Heart right ventricle (tissue), 16 donors: ENCODE results near the gene MBP. TPM values are rescaled to one million over a fixed set of nuclear protein-coding genes. Genes with fewer than 3 reads are reported as not detected.

Experiments used
- ATAC-seq, 8 donors: fragments of 200-7000 bp; cut with Tn5 transposase; one replicate each; pipeline ENCODE4 v1.9.1; 2020; ENCODE audit warnings: mild to moderate bottlenecking in 8 of 8, moderate library complexity in 8 of 8, moderate number of reproducible peaks in 1 of 8
- DNase-seq, 2 donors: peaks; one replicate each; pipeline ENCODE4 v3.0.0-alpha.2; 2020
- H3K27ac ChIP-seq, 10 donors: fragments of 200-600 bp; sonication (generic) in 2 of 10; one replicate each; pipeline versions ENCODE4 v1.5.0 to v1.8.0; 2020 to 2022; ENCODE audit warnings: mild to moderate bottlenecking in 3 of 10
- H3K27me3 ChIP-seq, 7 donors: fragments of 200-600 bp; one replicate each; pipeline ENCODE4 v1.8.0; 2021 to 2022; ENCODE audit warnings: mild to moderate bottlenecking in 2 of 7
- H3K36me3 ChIP-seq, 9 donors: fragments of 200-600 bp; sonication (generic) in 1 of 9; one replicate each; pipeline versions ENCODE4 v1.5.0 to v1.8.0; 2020 to 2022; ENCODE audit warnings: mild to moderate bottlenecking in 2 of 9
- H3K4me1 ChIP-seq, 9 donors: fragments of 200-600 bp; sonication (generic) in 1 of 9; one replicate each; pipeline versions ENCODE4 v1.5.0 to v1.8.0; 2020 to 2022; ENCODE audit warnings: mild to moderate bottlenecking in 4 of 9
- H3K4me3 ChIP-seq, 10 donors: fragments of 200-600 bp; sonication (generic) in 2 of 10; one replicate each; pipeline versions ENCODE4 v1.5.0 to v1.8.0; 2020 to 2022; ENCODE audit warnings: mild to moderate bottlenecking in 7 of 10, moderate library complexity in 2 of 10
- H3K9me3 ChIP-seq, 11 donors: fragments of 200-600 bp in 10 of 11; sonication (generic) in 2 of 11; one replicate each; pipeline versions ENCODE4 v1.5.0 to v1.8.0; 2013 to 2022; ENCODE audit warnings: mild to moderate bottlenecking in 2 of 11, control low read depth in 1 of 11, moderate library complexity in 1 of 11
- CTCF ChIP-seq, 9 donors: fragments of 200-600 bp; sonication (generic) in 2 of 9; IDR thresholded peaks; one replicate each; pipeline versions ENCODE4 v1.5.0 to v1.8.0; 2021 to 2022; ENCODE audit warnings: antibody characterized with exemption in 9 of 9, mild to moderate bottlenecking in 5 of 9, moderate library complexity in 1 of 9
- WGBS, 2 donors: extraction: QIAGEN DNeasy Blood & Tissue Kit; methylation state at CpG; one replicate each; pipeline ENCODE4 v1.1.7; 2013; ENCODE audit warnings: inconsistent platforms in 1 of 2; 5-methylcytosine and 5-hydroxymethylcytosine counted together
- intact Hi-C, 10 donors: fragments of 100-400 bp; cut with DNase I; formaldehyde crosslinking; loops; one replicate each; pipeline versions ENCODE4 v1.11.1 to v1.14.2; 2022
- polyA plus RNA-seq, 2 donors: library from polyadenylated mRNA; stranded (reverse); fragments of 200-250 nt; gene quantifications; one replicate each; pipeline ENCODE4 v1.2.3, GENCODE V29; 2013
- total RNA-seq, 10 donors: library from RNA; stranded (reverse); fragmentation: NEBNext Ultra II Directional in 3 of 10; extraction: Animal tissue kit (Norgen Biotek cat#: 25700) in 3 of 10; gene quantifications; one replicate each; pipeline versions ENCODE4 v1.2.1 to v1.2.4, GENCODE V29; 2021 to 2023
- donor health status: Arrhythmogenic right ventricular cardiomyopathy.
- donor health status: ischemic (EF 13 %, LVEDD 7.1; RV severe dilation, severe dysfunction).
- donor health status: healthy with polysubstance abuse.
- donor health status: DM: no; HTN: yes; CAD: no.
- donor health status: DM: no; HTN: no; CAD: no.
- donor health status: ischemic (EF 25% LVEDD 6.9; RV normal size, moderate dysfunction).
- donor health status: ischemic (EF 25% LVEDD 5.7; RV mildly dilated, moderate dysfunction).
- donor health status: healthy.
- donor health status: DM: yes; HTN: yes; CAD: no.
- donor health status: Ischemic cardiomyopathy.
- donor health status: ischemic (EF 35%, LVEDD 5.7; RV mildly dilated, moderate dysfunction).
- donor health status: nonischemic (EF 11% LVEDD 7.7; RV severe dilation, severe dysfunction).
- donor health status: DM: yes; HTN: yes; CAD: no.
- donor health status: PGD.
- donor health status: ischemic (EF 29% LVEDD 5.4; RV normal size, mild dysfunction).
- donor health status: nonischemic (EF 23%, LVEDD 6.1; RV moderate dilation, normal function).

The MBP gene
- total and polyA plus RNA-seq, 12 donors = 3.0 to 70.8 (median 43.9) TPM

GRCh38 chr18:77059294-77059916, 73.2 kb downstream of the MBP start:
- WGBS, 2 donors = 82 to 83% methylated on average over 2 of the region's 2 CpGs
- peaks cover 0 to 6% (median 0%) of the 10 kb centered on the region in 9 donors for H3K36me3 ChIP-seq
- H3K4me3 ChIP-seq = no peak overlapping the region
- TF ChIP-seq CTCF (IDR thresholded peaks at IDR 0.05) = peak; percentile 19 to 68 (median 56)
- no peaks in the 10 kb centered on the region for H3K9me3 ChIP-seq
- H3K27ac ChIP-seq = peak overlapping the region in 4 of 10 donors; percentile 77 to 84 (median 80)
- H3K4me1 ChIP-seq = peaks cover 15 to 94% (median 52%) of the 10 kb centered on the region in 9 donors
- H3K27me3 ChIP-seq = no peaks in the 10 kb centered on the region
- DNase-seq (no peak), ATAC-seq (no peak)
- intact Hi-C loops = loop anchor here in 6 of 10 donors (5.0 to 10.0 kb wide), 5 partner anchors 52 to 153 kb away; partner anchors contain the start of gene MBP (in 3 of the 6)

GRCh38 chr18:77058290-77058835, 74.2 kb downstream of the MBP start:
- peak overlapping the region; percentile 27 to 84 (median 74) for H3K27ac ChIP-seq
- H3K36me3 ChIP-seq = no peaks in the 10 kb centered on the region
- TF ChIP-seq CTCF (IDR thresholded peaks at IDR 0.05) = no peak
- peak overlapping the region in 2 of 10 donors; percentile 5 to 9 for H3K4me3 ChIP-seq
- H3K27me3 ChIP-seq = no peaks in the 10 kb centered on the region
- peak; percentile 79 to 81 for DNase-seq
- intact Hi-C loops = loop anchor here in 6 of 10 donors (5.0 to 10.0 kb wide), 5 partner anchors 51 to 154 kb away; partner anchors contain the start of gene MBP (in 3 of the 6)
- peak in 5 of 8 donors; percentile 6 to 37 (median 13) for ATAC-seq
- peaks cover 15 to 94% (median 59%) of the 10 kb centered on the region in 9 donors for H3K4me1 ChIP-seq
- 65 to 70% methylated on average over 32 of the region's 32 CpGs for WGBS, 2 donors
- H3K9me3 ChIP-seq = no peaks in the 10 kb centered on the region

DNA sequence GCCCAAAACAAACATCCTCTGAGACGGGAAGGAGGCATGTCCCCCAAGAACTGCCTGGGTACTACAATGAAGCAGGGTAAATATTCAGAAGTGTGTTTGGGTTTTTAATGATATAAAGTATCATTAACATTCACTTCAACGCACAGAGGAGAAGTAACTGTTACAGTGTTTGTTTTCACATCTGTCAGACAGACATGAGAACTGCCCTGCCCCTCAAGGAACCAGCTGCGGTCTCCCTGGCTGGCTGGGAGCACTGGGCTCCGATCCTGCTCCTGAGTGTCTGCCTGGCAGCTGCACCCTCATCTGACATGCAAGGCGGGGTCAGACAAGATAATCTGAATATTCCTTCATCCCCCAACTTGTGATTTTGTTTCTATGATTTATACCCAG, 75.6 kb downstream of the MBP start:
- peaks cover 15 to 94% (median 52%) of the 10 kb centered on the region in 9 donors for H3K4me1 ChIP-seq
- no peaks in the 10 kb centered on the region for H3K9me3 ChIP-seq
- DNase-seq (peak in 1 of 2 donors; percentile 59), ATAC-seq (peak in 6 of 8 donors; percentile 20 to 46 (median 31))
- WGBS, 2 donors = 36 to 44% methylated on average over 5 of the region's 5 CpGs
- H3K27me3 ChIP-seq = no peaks in the 10 kb centered on the region
- peak overlapping the region in 1 of 10 donors; percentile 10 for H3K4me3 ChIP-seq
- H3K36me3 ChIP-seq = no peaks in the 10 kb centered on the region
- intact Hi-C loops = loop anchor here in 6 of 10 donors (5.0 to 10.0 kb wide), 5 partner anchors 50 to 155 kb away; partner anchors contain the start of gene MBP (in 3 of the 6)
- no peak for TF ChIP-seq CTCF (IDR thresholded peaks at IDR 0.05)
- peak overlapping the region in 9 of 10 donors; percentile 68 to 98 (median 80) for H3K27ac ChIP-seq

DNA sequence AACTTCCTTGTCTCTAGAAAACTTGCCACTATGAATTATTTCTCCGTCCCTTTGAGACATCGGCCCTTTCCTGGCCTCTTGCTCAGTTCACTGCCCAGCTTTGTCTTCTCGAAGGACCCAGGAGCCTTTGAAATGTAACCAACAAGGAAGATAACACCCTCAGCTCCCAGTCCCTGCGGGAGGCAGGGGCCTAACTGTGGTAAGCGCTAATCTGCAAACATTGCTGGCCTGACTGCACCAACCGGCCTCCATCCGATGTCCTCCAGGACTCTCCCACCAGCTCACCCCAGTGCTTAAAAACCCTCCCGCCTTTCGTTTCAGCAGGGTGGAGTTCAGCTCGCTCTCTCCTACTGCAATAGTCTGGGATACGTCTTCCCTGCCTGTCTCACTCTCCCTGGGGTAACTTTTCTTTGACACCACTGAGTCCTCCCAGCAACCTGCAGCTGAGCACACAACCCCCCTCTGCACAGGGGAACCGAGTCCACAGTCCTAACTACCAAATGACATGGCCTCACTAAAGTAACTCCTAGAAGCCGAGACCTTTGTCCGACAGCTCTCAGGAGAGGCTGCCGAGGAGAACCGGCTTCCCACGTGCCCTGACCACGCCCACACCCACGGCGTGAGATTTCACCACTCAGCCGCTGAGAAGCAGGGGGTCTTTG, 76.1 kb downstream of the MBP start:
- DNase-seq = no peak
- intact Hi-C loops = loop anchor here in 6 of 10 donors (5.0 to 10.0 kb wide), 5 partner anchors 49 to 156 kb away; partner anchors contain the start of gene MBP (in 3 of the 6)
- Histone ChIP-seq H3K9me3 (no peaks in the 10 kb centered on the region), H3K36me3 (peaks cover 0 to 2% (median 0%) of the 10 kb centered on the region in 9 donors), H3K4me3 (peak overlapping the region in 1 of 10 donors; percentile 42), H3K27me3 (no peaks in the 10 kb centered on the region), H3K4me1 (peaks cover 15 to 92% (median 52%) of the 10 kb centered on the region in 9 donors), H3K27ac (peak overlapping the region; percentile 39 to 98 (median 78))
- TF ChIP-seq CTCF (IDR thresholded peaks at IDR 0.05) = no peak
- ATAC-seq = peak; percentile 7 to 41 (median 29)
- 51 to 56% methylated on average over 21 of the region's 21 CpGs for WGBS, 2 donors
